Measurements from ENCODE around the gene BPIFA2.

The BPIFA2 gene

GRCh38 chr20:33124261-33124660 lies 43.7 kb upstream of the BPIFA2 start:
- Histone ChIP-seq H3K4me3 (ENCODE audit: low read length) (no peak overlapping the region), H3K9me3 (ENCODE audit: control insufficient read depth, insufficient read depth, low read length) (no peaks in the 10 kb centered on the region), H3K36me3 (ENCODE audit: control insufficient read depth, low read length) (no peaks in the 10 kb centered on the region), H3K79me2 (ENCODE audit: control insufficient read depth, low read length) (no peaks in the 10 kb centered on the region), H3K27me3 (ENCODE audit: control insufficient read depth, low read length) (peaks cover 9% of the 10 kb centered on the region; the same call in 1 of the 2 replicates), H3K4me1 (ENCODE audit: control insufficient read depth, low read length) (no peaks in the 10 kb centered on the region), H3F3A (ENCODE audit: control insufficient read depth, insufficient read depth) (no peaks in the 10 kb centered on the region), H3K27ac (ENCODE audit: low read depth, low read length) (no peak overlapping the region), H3K9me2 (replicated peaks; ENCODE audit: control insufficient read depth, low read length) (no peaks in the 10 kb centered on the region), H4K20me1 (ENCODE audit: control insufficient read depth, insufficient read depth, low read depth, low read length) (no peaks in the 10 kb centered on the region), H3K4me2 (ENCODE audit: low read length) (no peak overlapping the region)
- no peak for TF ChIP-seq CTCF (IDR thresholded peaks at IDR 0.05; ENCODE audit: low read depth, low read length, poor library complexity, severe bottlenecking)
- no peak for TF ChIP-seq EZH2phosphoT487 (IDR thresholded peaks at IDR 0.05; ENCODE audit: borderline replicate concordance, low read length)

- H3K4me2 ChIP-seq (ENCODE audit: low read length), result no peak overlapping the region
- no peaks in the 10 kb centered on the region for H3K9me2 ChIP-seq (replicated peaks; ENCODE audit: control insufficient read depth, low read length)
- TF ChIP-seq EZH2phosphoT487 (IDR thresholded peaks at IDR 0.05; ENCODE audit: borderline replicate concordance, low read length), result no peak
- no peak for TF ChIP-seq CTCF (IDR thresholded peaks at IDR 0.05; ENCODE audit: low read depth, low read length, poor library complexity, severe bottlenecking)
- peaks cover 9% of the 10 kb centered on the region; the same call in 1 of the 2 replicates for H3K27me3 ChIP-seq (ENCODE audit: control insufficient read depth, low read length)
- H3K79me2 ChIP-seq (ENCODE audit: control insufficient read depth, low read length), result no peaks in the 10 kb centered on the region
- no peak overlapping the region for H3K4me3 ChIP-seq (ENCODE audit: low read length)
- no peaks in the 10 kb centered on the region for H3K36me3 ChIP-seq (ENCODE audit: control insufficient read depth, low read length)
- no peaks in the 10 kb centered on the region for H3K4me1 ChIP-seq (ENCODE audit: control insufficient read depth, low read length)
- no peaks in the 10 kb centered on the region for H3K9me3 ChIP-seq (ENCODE audit: control insufficient read depth, insufficient read depth, low read length)
- no peaks in the 10 kb centered on the region for H3F3A ChIP-seq (ENCODE audit: control insufficient read depth, insufficient read depth)
- no peak overlapping the region for H3K27ac ChIP-seq (ENCODE audit: low read depth, low read length)
- no peaks in the 10 kb centered on the region for H4K20me1 ChIP-seq (ENCODE audit: control insufficient read depth, insufficient read depth, low read depth, low read length)
Measured at GRCh38 chr20:33124994-33125393, 43.0 kb upstream of the BPIFA2 start.

- H3K79me2 ChIP-seq (ENCODE audit: control insufficient read depth, low read length), result no peaks in the 10 kb centered on the region
Measured at GRCh38 chr20:33125983-33126382, 42.0 kb upstream of the BPIFA2 start.

More at GRCh38 chr20:33125983-33126382, 42.0 kb upstream of the BPIFA2 start:
- Histone ChIP-seq H3K27me3 (ENCODE audit: control insufficient read depth, low read length) (peaks cover 9% of the 10 kb centered on the region; the same call in 1 of the 2 replicates), H3K4me1 (ENCODE audit: control insufficient read depth, low read length) (no peaks in the 10 kb centered on the region), H3K36me3 (ENCODE audit: control insufficient read depth, low read length) (no peaks in the 10 kb centered on the region), H4K20me1 (ENCODE audit: control insufficient read depth, insufficient read depth, low read depth, low read length) (no peaks in the 10 kb centered on the region), H3K9me2 (replicated peaks; ENCODE audit: control insufficient read depth, low read length) (no peaks in the 10 kb centered on the region), H3K27ac (ENCODE audit: low read depth, low read length) (no peak overlapping the region), H3K9me3 (ENCODE audit: control insufficient read depth, insufficient read depth, low read length) (no peaks in the 10 kb centered on the region), H3K4me3 (ENCODE audit: low read length) (no peak overlapping the region), H3K4me2 (ENCODE audit: low read length) (no peak overlapping the region), H3F3A (ENCODE audit: control insufficient read depth, insufficient read depth) (no peaks in the 10 kb centered on the region)
- no peak for TF ChIP-seq CTCF (IDR thresholded peaks at IDR 0.05; ENCODE audit: low read depth, low read length, poor library complexity, severe bottlenecking)
- TF ChIP-seq EZH2phosphoT487 (IDR thresholded peaks at IDR 0.05; ENCODE audit: borderline replicate concordance, low read length), result no peak
